Measurements from ENCODE around the gene MMEL1.
"Not testable (repeated sequence)": the region's sequence is repeated elsewhere in the genome, so short reads cannot be mapped to it uniquely, and the experiment has no call there.

The MMEL1 gene

DNA sequence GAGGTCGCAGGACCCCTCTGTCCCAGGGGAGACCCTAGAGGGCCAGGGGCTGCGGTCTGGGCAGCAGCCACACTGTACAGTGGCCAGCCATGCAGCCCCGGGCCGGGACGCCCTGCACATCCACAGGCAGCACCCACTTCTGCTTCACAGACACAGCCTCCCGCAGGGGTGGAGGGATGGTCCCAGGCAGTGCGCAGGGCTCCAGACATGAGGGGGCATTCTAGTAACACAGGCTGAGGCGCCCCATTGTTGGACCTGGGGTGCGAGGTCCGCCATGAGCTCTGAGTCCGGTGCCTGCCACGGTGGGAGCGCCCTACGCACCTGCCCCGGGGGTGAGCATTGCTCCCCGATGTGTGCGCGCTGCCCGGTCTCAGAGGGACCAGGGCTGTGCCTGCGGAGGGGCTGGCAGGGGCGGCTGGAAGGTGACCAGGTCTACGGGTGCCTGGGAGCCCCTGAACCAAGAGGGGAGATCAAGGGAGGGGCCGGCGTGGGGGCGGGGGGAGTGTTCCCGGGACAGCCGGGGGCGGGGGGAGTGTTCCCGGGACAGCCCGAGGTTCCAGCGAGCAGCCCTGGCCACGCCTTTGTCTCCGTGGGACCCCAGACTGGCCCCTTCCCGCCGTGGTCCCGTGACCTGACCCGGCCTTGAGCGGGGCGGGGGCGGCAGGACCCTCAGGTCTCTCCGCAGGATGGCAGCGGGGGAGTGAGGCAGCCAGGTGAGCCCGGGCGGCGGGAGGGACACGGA lies 4.5 kb downstream of the MMEL1 start:
- DNase-seq (ENCODE audit: low read depth), result no peak

DNA sequence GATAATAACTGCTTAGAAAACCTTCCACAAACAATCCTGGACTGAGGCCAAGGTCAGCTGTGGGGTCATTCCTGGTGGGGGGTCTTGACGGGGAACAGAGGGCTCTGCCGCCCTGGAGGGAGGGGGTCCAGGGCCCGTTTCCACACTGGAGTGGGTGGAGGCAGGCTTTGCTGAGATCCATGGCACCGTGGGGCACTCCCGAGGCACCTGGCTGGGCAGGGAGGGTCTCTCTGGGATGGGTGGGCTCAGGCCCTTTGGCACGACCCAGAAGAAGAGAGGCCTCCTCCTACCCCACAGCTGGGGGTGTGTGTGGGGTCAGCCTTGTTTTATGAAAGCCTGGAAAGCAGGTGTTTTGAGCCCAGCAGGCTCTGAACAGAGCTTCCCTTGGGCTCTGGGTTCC lies 5.1 kb downstream of the MMEL1 start:
- DNase-seq (ENCODE audit: low read depth), result no peak

GRCh38 chr1:2625748-2626147 lies 7.1 kb downstream of the MMEL1 start:
- not testable (repeated sequence) for DNase-seq (ENCODE audit: low read depth)

DNA sequence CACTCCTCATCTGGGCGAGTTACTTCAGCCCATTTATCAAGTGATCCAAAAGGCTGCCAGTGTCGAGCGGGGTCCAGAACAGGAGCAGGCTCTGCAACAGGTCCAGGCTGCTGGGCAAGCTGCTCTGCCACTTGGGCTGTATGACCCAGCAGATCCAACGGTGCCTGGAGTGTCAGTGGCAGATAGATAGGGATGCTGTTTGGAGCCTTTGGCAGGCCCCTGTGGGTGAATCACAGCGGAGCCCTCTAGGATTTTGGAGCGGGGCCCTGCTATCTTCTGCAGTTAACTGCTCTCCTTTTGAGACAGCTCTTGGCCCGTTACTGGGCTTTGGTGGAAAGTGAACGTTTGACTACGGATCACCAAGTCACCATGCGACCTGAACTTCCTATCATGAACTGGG lies 7.5 kb downstream of the MMEL1 start:
- DNase-seq (ENCODE audit: low read depth), result no peak

- no peak for DNase-seq (ENCODE audit: low read depth)
Observed at GRCh38 chr1:2624735-2625300, 8.0 kb downstream of the MMEL1 start.

GRCh38 chr1:2623571-2624337 lies 9.1 kb downstream of the MMEL1 start:
- no peak for DNase-seq (ENCODE audit: low read depth)

DNA sequence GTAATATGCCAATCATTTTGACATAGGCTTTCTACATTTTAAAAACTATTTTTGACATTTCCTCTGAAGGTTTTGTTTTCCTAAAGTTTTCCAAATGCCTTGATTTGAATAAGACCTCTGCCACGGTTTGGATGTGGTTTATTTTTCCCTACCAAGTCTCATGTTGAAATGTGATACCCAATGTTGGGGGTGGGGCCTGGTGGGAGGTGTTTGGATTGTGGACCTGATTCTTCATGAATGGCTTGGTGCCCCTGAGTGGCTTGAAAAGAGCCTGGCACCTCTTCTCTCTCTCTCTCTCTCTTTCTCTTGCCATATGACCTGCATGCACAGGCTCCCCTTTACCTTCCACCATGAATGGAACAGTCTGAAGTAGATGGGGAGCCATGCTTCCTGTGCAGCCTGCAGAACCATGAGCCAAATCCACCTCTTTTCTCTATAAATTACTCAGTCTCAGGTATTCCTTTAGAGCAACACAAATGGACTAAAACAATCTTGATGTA lies 14.8 kb downstream of the MMEL1 start:
- DNase-seq (ENCODE audit: low read depth), result no peak

DNA sequence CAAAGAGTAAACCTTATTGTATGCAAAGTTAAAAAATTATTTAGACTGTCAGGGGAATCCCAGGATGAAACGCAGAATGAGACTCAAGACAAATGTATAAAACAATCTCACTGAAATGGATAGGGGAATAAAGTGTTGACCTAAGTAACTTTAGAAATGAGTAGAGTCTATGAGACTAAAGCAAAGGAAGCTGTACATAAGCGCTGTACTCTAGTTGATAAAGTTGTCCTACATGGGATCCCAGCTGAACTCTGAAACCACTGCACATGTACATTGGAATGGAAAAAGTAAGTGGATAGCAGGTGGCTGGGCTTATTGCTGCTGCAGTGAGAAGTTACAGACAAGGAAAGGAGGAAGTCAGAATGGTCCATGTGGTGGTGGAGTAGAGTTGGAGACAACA lies 18.7 kb downstream of the MMEL1 start:
- no peak for DNase-seq (ENCODE audit: low read depth)

DNA sequence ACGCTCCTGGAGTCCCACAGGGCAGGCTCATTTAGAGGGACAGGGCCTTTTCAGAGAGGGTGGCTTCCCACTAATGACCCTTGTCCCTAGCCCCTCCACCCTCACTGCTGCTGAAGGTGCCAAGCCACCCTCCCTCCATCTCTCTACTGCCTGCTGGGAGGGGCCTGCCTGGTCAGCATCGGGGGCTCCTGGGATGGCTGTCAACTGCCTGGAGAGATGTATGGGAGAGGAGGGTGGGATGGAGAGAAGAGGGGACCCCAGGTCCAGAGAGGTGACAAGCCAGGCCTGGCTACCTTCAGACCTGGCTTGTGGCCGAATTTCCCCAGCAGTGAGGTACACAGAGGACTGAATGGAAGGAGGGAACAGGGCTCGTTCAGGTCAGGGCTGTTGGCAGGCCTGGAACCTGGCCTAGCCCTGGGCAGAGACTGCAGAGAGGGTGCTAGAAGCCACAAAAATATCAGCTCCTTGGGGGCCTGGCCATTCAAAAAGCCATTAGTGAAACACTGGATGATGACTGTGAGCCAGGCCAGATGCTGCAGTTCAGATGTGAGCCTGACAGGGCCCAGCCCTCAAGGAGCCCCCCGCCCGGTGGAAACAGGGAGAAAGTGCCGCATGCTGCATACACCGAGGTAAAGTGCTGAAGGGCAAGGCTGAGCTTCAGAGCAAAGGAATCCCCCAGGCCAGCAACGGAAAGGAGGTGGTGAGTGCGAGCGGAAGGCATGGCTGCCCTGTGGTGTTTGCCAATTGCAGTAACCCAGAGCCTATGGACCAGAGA lies 20.0 kb downstream of the MMEL1 start:
- no peak for DNase-seq (ENCODE audit: low read depth)

DNA sequence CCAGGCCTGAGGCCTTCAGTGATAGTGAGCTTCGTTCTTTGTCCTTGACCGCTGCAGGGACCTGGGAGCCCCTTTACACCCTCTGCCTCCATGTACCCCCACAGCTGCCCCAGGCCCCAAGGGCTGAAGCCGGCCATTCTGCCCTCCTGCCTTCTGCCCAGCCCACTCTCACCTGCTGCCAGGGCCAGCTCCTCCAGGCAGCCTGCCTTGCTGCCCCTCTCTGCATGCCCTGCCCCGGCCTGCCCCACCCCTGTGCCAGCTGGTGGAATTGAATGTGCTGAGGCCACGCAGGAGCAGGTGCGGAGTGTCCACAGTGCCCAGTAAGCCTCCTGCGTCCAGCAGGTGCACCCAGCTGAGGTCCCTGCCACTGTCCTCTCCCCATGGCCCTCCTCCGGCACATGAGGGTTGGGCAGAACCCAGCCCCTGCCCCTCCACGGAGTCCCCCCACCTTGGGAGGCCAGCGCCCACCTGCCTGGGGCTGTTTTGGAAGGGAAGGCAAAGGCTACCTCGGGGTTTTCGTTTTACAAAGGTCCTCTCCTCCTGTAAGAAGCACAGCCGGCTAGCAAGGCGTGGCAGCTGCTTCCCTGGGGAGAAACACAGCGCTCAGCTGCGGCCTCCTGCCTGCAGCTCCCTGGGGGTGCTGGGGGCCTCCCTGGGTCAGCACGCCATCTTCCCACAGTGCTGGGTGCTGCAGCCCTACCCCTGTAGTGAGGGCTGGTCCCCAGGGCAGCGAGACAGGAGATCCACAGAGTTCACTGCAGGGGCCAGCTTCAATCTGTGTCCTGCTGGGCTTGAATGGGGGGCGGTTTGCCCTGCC lies 21.0 kb downstream of the MMEL1 start:
- DNase-seq (ENCODE audit: low read depth), result no peak

GRCh38 chr1:2611031-2611501 lies 21.8 kb downstream of the MMEL1 start:
- DNase-seq (ENCODE audit: low read depth), result no peak

- no peak for DNase-seq (ENCODE audit: low read depth)
Observed at GRCh38 chr1:2610036-2610959, 22.5 kb downstream of the MMEL1 start.

GRCh38 chr1:2609319-2610035 lies 23.3 kb downstream of the MMEL1 start:
- DNase-seq (ENCODE audit: low read depth), result no peak

DNA sequence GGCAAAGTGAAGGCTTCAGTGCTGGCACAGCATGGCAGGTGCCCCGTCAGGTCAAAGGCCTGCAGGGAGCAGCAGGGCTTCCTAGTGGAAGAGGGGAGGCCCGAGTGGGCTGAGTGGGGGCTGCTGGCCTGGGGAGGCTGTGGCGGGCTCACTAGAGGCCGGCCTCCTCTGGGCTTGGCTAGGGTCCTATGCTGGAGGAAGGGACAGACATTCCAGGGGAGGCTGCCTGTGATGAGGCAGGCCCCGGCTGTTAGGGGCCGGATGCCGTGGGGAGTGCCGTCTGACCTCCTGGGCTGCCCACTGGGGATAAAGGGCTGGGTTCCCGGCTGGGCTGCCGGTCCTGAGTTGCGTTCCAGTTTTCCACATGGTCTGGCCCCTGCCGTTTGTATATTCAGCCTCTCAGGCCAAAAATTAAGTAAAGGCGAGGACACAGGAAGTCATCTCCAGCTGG lies 25.1 kb downstream of the MMEL1 start:
- no peak for DNase-seq (ENCODE audit: low read depth)

- no peak for DNase-seq (ENCODE audit: low read depth)
Observed at GRCh38 chr1:2606881-2607621, 25.8 kb downstream of the MMEL1 start.

- DNase-seq (ENCODE audit: low read depth), result no peak
Observed at GRCh38 chr1:2606396-2606880, 26.4 kb downstream of the MMEL1 start.

DNA sequence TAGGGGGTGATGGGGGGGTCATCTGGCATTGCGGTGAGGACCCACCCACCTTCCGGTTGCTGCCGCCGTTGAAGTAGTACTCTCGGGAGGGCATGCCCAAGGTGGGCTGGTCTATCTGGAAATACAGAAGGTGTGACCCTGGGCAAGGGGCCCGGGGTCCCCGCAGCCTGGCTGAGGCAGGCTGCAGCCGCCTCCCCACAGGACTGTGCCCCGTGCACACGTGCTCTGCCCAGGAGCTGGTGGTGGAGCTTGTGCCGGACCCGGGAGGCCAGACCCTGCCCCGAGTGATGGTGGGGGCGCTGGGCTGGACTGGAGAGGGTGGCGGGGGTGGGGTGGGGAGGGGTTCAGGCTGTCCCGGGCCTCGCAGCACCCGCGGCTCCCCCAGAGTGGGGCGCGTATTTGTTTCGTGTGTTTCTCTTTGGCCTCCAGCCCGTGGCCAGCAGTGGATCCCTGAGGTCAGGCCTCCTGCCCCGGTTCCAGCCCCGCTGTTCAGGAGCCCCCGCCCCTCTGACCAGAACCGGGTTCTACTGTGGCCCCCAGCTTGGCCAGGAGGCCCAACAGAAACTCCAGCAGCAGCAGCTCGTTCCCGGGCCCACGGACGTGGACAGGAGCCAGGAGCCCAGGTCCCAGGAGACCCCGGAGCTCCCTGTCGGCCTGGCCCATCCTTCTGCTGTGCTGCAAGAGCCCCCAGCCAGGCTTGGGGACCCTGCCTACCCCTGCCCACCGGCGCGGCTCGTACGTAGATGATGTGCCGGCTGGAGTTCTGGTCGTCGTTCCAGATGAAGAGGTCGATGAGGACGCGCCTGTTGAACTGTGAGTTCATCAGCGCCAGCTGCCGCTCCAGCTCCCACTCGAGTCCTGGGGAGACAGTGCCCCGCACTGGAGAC lies 27.1 kb downstream of the MMEL1 start:
- DNase-seq (ENCODE audit: low read depth), result no peak
